Measurements from ENCODE around the gene ITPKB. TPM values are rescaled to one million over a fixed set of nuclear protein-coding genes. Genes with fewer than 3 reads are reported as not detected.
"Not testable (repeated sequence)": the region's sequence is repeated elsewhere in the genome, so short reads cannot be mapped to it uniquely, and the experiment has no call there.

The ITPKB gene
- total RNA-seq, 1 experiment from 2014 or later = 9.5 TPM

DNA sequence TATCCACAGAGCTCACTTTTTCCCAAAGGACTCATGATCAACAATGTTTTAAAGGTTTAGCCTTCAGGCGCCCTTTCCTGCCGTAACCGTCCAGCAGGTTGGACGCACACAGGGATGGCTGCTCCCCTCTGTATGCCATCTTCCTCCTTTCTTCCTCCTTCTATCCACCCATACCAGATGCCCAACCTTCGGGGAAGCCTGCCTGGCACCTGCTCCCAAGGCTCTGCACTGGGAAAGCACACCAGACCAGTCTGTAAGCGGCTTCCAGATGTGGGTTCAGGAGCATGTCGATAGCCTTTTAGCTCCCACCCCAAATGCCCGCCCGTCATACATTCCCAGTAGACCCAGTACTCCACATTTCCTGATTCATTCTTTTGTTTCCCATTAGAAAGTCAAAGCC, 137.6 kb downstream of the ITPKB start:
- Mint-ChIP-seq H3K9me3 (ENCODE audit: unreplicated experiment) (no peaks in the 10 kb centered on the region), H3K36me3 (ENCODE audit: insufficient read depth, unreplicated experiment) (no peaks in the 10 kb centered on the region), H3K4me3 (ENCODE audit: unreplicated experiment) (no peak overlapping the region), H3K4me1 (ENCODE audit: insufficient read depth, unreplicated experiment) (peaks cover 43% of the 10 kb centered on the region), H3K27ac (ENCODE audit: low read depth, unreplicated experiment) (peak overlapping the region; percentile 97), H3K27me3 (ENCODE audit: insufficient read depth, unreplicated experiment) (peaks cover 9% of the 10 kb centered on the region)
- intact Hi-C loops (cut with micrococcal nuclease) = no loop called here
- ChIA-PET POLR2A (interaction anchor here (0.6 to 2.1 kb wide), 4 partner anchors 16 to 292 kb away, joined by 3 to 5 read pairs (median 4); no protein-coding TSS in a partner anchor), CTCF (interaction anchor here (0.6 to 2.9 kb wide), 4 partner anchors 12 to 157 kb away, joined by 3 to 22 read pairs (median 3); partner anchors contain the start of gene STUM)
- no TSS peak for BruUV-seq (replicated peaks)
- no peak for DNase-seq (ENCODE audit: unreplicated experiment)
- TF ChIP-seq, protein P1, sequence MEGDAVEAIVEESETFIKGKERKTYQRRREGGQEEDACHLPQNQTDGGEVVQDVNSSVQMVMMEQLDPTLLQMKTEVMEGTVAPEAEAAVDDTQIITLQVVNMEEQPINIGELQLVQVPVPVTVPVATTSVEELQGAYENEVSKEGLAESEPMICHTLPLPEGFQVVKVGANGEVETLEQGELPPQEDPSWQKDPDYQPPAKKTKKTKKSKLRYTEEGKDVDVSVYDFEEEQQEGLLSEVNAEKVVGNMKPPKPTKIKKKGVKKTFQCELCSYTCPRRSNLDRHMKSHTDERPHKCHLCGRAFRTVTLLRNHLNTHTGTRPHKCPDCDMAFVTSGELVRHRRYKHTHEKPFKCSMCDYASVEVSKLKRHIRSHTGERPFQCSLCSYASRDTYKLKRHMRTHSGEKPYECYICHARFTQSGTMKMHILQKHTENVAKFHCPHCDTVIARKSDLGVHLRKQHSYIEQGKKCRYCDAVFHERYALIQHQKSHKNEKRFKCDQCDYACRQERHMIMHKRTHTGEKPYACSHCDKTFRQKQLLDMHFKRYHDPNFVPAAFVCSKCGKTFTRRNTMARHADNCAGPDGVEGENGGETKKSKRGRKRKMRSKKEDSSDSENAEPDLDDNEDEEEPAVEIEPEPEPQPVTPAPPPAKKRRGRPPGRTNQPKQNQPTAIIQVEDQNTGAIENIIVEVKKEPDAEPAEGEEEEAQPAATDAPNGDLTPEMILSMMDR (IDR thresholded peaks at IDR 0.05; ENCODE audit: unreplicated experiment) = no peak

DNA sequence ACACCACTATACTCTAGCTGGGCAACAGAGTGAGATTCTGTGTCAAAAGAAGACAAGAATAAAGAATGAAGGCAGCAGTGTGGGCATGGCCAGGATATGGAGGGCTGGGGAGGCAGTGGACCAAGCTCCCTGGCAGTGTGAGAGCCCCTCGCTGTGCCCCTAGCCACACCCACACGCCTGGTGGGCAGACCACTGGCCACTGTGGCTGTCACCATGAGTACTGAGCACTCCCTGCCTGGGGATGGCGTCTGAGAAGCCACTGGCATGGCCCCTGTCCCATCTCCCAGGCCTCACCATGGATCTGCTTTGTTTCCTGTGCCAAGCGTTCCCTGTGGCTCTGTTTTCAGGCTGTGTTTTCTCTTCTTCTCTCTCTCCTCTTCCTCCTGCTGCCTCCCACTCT, 138.8 kb downstream of the ITPKB start:
- Mint-ChIP-seq H3K36me3 (ENCODE audit: insufficient read depth, unreplicated experiment) (no peaks in the 10 kb centered on the region), H3K27ac (ENCODE audit: low read depth, unreplicated experiment) (peak overlapping the region; percentile 97), H3K27me3 (ENCODE audit: insufficient read depth, unreplicated experiment) (peaks cover 9% of the 10 kb centered on the region), H3K4me1 (ENCODE audit: insufficient read depth, unreplicated experiment) (peaks cover 39% of the 10 kb centered on the region), H3K4me3 (ENCODE audit: unreplicated experiment) (no peak overlapping the region), H3K9me3 (ENCODE audit: unreplicated experiment) (peaks cover 6% of the 10 kb centered on the region)
- DNase-seq (ENCODE audit: unreplicated experiment) = no peak
- ChIA-PET CTCF (interaction anchor here (0.6 to 1.4 kb wide), 8 partner anchors 8 to 994 kb away, joined by 3 to 4 read pairs (median 3); no protein-coding TSS in a partner anchor), POLR2A (interaction anchor here (0.6 to 2.1 kb wide), 4 partner anchors 15 to 272 kb away, joined by 3 to 5 read pairs (median 4); partner anchors contain the start of gene PARP1)
- TF ChIP-seq, protein P1 (IDR thresholded peaks at IDR 0.05; ENCODE audit: unreplicated experiment) = no peak
- BruUV-seq (replicated peaks) = no TSS peak
- intact Hi-C loops (cut with micrococcal nuclease) = no loop called here

DNA sequence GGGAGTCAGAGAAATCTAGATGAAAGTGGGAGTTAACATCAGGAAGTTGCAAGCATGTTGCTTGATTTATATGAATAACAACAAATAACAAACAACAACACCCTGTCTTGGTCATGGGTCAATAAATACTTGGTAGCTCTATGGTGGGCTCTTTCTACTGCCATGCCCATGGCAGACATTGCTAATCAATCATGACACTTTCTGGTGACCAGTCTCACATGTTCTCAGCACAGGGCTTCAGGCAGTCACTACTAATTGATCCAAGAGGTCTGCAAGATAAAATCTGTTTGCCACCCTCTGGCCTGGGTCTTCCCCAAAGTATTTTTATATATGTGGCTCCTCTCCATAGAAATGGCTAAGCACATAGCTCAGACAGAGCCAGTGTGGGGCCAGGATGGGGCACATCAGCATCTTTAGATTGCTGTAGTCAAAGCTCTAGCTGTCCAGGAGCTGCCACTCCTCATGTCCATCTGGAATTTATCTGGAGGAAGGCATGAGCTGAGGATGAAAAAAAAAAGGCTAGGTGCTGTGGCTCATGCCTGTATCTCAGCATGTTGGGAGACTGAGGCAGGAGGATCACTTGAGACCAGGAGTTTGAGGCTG, 139.3 kb downstream of the ITPKB start:
- POLR2A ChIA-PET = interaction anchor here (0.7 to 2.1 kb wide), 3 partner anchors 14 to 273 kb away, joined by 3 to 5 read pairs (median 4); partner anchors contain the start of gene PARP1
- Mint-ChIP-seq H3K9me3 (ENCODE audit: unreplicated experiment) (peaks cover 7% of the 10 kb centered on the region), H3K4me1 (ENCODE audit: insufficient read depth, unreplicated experiment) (peaks cover 39% of the 10 kb centered on the region), H3K27ac (ENCODE audit: low read depth, unreplicated experiment) (no peak overlapping the region), H3K4me3 (ENCODE audit: unreplicated experiment) (no peak overlapping the region), H3K36me3 (ENCODE audit: insufficient read depth, unreplicated experiment) (no peaks in the 10 kb centered on the region), H3K27me3 (ENCODE audit: insufficient read depth, unreplicated experiment) (peaks cover 9% of the 10 kb centered on the region)
- intact Hi-C loops (cut with micrococcal nuclease) = no loop called here
- CTCF ChIA-PET = interaction anchor here (0.6 to 1.2 kb wide), 7 partner anchors 8 to 994 kb away, joined by 3 read pairs; partner anchors contain the start of gene STUM
- no TSS peak for BruUV-seq (replicated peaks)
- TF ChIP-seq, protein P1 (IDR thresholded peaks at IDR 0.05; ENCODE audit: unreplicated experiment) = no peak
- DNase-seq (ENCODE audit: unreplicated experiment) = no peak

DNA sequence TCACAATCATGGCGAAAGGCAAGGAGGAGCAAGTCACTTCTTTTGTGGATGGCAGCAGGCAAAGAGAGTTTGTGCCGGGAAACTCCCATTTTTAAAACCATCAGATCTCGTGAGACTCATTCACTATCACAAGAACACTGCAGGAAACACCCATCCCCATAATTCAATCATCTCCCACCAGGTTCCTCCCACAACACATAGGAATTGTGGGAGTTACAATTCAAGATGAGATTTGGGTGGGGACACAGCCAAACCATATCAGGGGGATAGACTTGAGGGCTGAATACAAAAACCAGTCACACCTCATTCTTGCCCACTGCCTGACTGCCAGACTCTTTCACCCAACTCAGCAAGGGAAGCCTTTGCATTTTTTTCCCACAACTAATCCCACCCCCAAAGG, 140.1 kb downstream of the ITPKB start:
- H3K27ac Mint-ChIP-seq (ENCODE audit: low read depth, unreplicated experiment); DNase-seq (ENCODE audit: unreplicated experiment); H3K4me3 Mint-ChIP-seq (ENCODE audit: unreplicated experiment); H3K36me3 Mint-ChIP-seq (ENCODE audit: insufficient read depth, unreplicated experiment); intact Hi-C loops (cut with micrococcal nuclease); POLR2A ChIA-PET; H3K9me3 Mint-ChIP-seq (ENCODE audit: unreplicated experiment); BruUV-seq (replicated peaks): not testable (repeated sequence)
- Mint-ChIP-seq H3K4me1 (ENCODE audit: insufficient read depth, unreplicated experiment) (peaks cover 42% of the 10 kb centered on the region), H3K27me3 (ENCODE audit: insufficient read depth, unreplicated experiment) (peaks cover 17% of the 10 kb centered on the region)
- CTCF ChIA-PET = interaction anchor here (0.6 to 1.1 kb wide), 2 partner anchors 14 to 51 kb away, joined by 3 read pairs; partner anchors contain the start of gene STUM

Measured in MCF 10A (cell line).